Left ventricle myocardium inferior (tissue), 1 donor: Measurements from ENCODE around the gene KDM2B. TPM values are rescaled to one million over a fixed set of nuclear protein-coding genes. Genes with fewer than 3 reads are reported as not detected.

ENCODE experiments used
- DNase-seq: peaks from one replicate; pipeline ENCODE4 v3.0.0-alpha.2; 2020
- H3K27ac ChIP-seq: fragments of 200-600 bp; replicated peaks from 2 replicates; pipeline ENCODE4 v1.8.0; 2021
- H3K27me3 ChIP-seq: fragments of 200-600 bp; 2 replicates; pipeline ENCODE4 v1.8.0; 2021; ENCODE audit warnings: low read depth
- H3K36me3 ChIP-seq: fragments of 200-600 bp; 2 replicates; pipeline ENCODE4 v1.8.0; 2021
- H3K4me1 ChIP-seq: fragments of 200-600 bp; 2 replicates; pipeline ENCODE4 v1.8.0; 2021
- H3K4me3 ChIP-seq: fragments of 200-600 bp; 2 replicates; pipeline ENCODE4 v1.8.0; 2021; ENCODE audit warnings: mild to moderate bottlenecking, moderate library complexity
- H3K9me3 ChIP-seq: fragments of 200-600 bp; replicated peaks from 2 replicates; pipeline ENCODE4 v1.8.0; 2021
- CTCF ChIP-seq: fragments of 200-600 bp; IDR thresholded peaks from 2 replicates; pipeline ENCODE4 v1.8.0; 2021; ENCODE audit warnings: antibody characterized with exemption, mild to moderate bottlenecking, borderline replicate concordance
- intact Hi-C: fragments of 100-400 bp; cut with micrococcal nuclease; formaldehyde crosslinking; loops from one replicate; pipeline ENCODE4 v1.11.0; 2022
- total RNA-seq: library from RNA; stranded (reverse); fragmentation: NEBNext Ultra II Directional; extraction: Animal tissue kit (Norgen Biotek cat#: 25700); gene quantifications from one replicate; pipeline ENCODE4 v1.2.1, GENCODE V29; 2021
- donor health status: DM: no; HTN: yes; CAD: no; lungs with severe emphysema.

Gene KDM2B
- total RNA-seq, 1 donor from 2014 or later = 13.0 TPM

GRCh38 chr12:121610239-121611149, 29.7 kb upstream of the KDM2B start:
- no peak for TF ChIP-seq CTCF
- no peaks in the 10 kb centered on the region for H3K9me3 ChIP-seq
- no peak overlapping the region for H3K4me3 ChIP-seq
- intact Hi-C loops = no loop called here
- no peaks in the 10 kb centered on the region for H3K36me3 ChIP-seq
- peaks cover 12% of the 10 kb centered on the region for H3K4me1 ChIP-seq
- H3K27me3 ChIP-seq = no peaks in the 10 kb centered on the region
- peak overlapping the region; percentile 58 for H3K27ac ChIP-seq
- DNase-seq = no peak

- peaks cover 12% of the 10 kb centered on the region for H3K4me1 ChIP-seq
- H3K27ac ChIP-seq = no peak overlapping the region
- DNase-seq = no peak
- no peaks in the 10 kb centered on the region for H3K9me3 ChIP-seq
- H3K36me3 ChIP-seq = no peaks in the 10 kb centered on the region
- no peak for TF ChIP-seq CTCF
- intact Hi-C loops = no loop called here
- H3K4me3 ChIP-seq = no peak overlapping the region
- no peaks in the 10 kb centered on the region for H3K27me3 ChIP-seq
Measured at GRCh38 chr12:121608301-121608700, 27.5 kb upstream of the KDM2B start.

- DNase-seq = no peak
- no peaks in the 10 kb centered on the region for H3K36me3 ChIP-seq
- no peaks in the 10 kb centered on the region for H3K27me3 ChIP-seq
- no peak overlapping the region for H3K27ac ChIP-seq
- intact Hi-C loops = no loop called here
- no peak overlapping the region for H3K4me3 ChIP-seq
- H3K9me3 ChIP-seq = no peaks in the 10 kb centered on the region
- no peak for TF ChIP-seq CTCF
- no peaks in the 10 kb centered on the region for H3K4me1 ChIP-seq
Measured at GRCh38 chr12:121603581-121603980, 22.8 kb upstream of the KDM2B start.

GRCh38 chr12:121602766-121603165, 21.9 kb upstream of the KDM2B start:
- TF ChIP-seq CTCF = no peak
- Histone ChIP-seq H3K4me3 (no peak overlapping the region), H3K4me1 (no peaks in the 10 kb centered on the region), H3K27ac (no peak overlapping the region), H3K36me3 (no peaks in the 10 kb centered on the region), H3K9me3 (no peaks in the 10 kb centered on the region), H3K27me3 (no peaks in the 10 kb centered on the region)
- intact Hi-C loops = no loop called here
- DNase-seq = no peak

GRCh38 chr12:121600702-121601336, 20.0 kb upstream of the KDM2B start:
- Histone ChIP-seq H3K27me3 (no peaks in the 10 kb centered on the region), H3K27ac (no peak overlapping the region), H3K4me1 (no peaks in the 10 kb centered on the region), H3K4me3 (no peak overlapping the region), H3K9me3 (no peaks in the 10 kb centered on the region), H3K36me3 (no peaks in the 10 kb centered on the region)
- DNase-seq = no peak
- intact Hi-C loops = no loop called here
- TF ChIP-seq CTCF = no peak
